ENCODE data around the gene HACE1.

Gene HACE1

GRCh38 chr6:104692008-104692407 is 167.7 kb downstream of the HACE1 start:
- in situ Hi-C loops (cut with MboI; ENCODE audit: low sequenced_read_pairs) = no loop called here

- in situ Hi-C loops (cut with MboI; ENCODE audit: low sequenced_read_pairs) = no loop called here
These were observed 170.0 kb downstream of the HACE1 start for GRCh38 chr6:104689551-104690205.

GRCh38 chr6:104688283-104688969 is 171.3 kb downstream of the HACE1 start:
- in situ Hi-C loops (cut with MboI; ENCODE audit: low sequenced_read_pairs) = no loop called here

GRCh38 chr6:104686550-104687175 is 173.1 kb downstream of the HACE1 start:
- in situ Hi-C loops (cut with MboI; ENCODE audit: low sequenced_read_pairs) = no loop called here

- in situ Hi-C loops (cut with MboI; ENCODE audit: low sequenced_read_pairs) = no loop called here
These were observed 173.7 kb downstream of the HACE1 start for GRCh38 chr6:104685871-104686549.

GRCh38 chr6:104684911-104685415 is 174.8 kb downstream of the HACE1 start:
- in situ Hi-C loops (cut with MboI; ENCODE audit: low sequenced_read_pairs) = no loop called here

- in situ Hi-C loops (cut with MboI; ENCODE audit: low sequenced_read_pairs) = no loop called here
These were observed 175.9 kb downstream of the HACE1 start for GRCh38 chr6:104683809-104684208.

- in situ Hi-C loops (cut with MboI; ENCODE audit: low sequenced_read_pairs) = no loop called here
These were observed 176.7 kb downstream of the HACE1 start for GRCh38 chr6:104682722-104683643.

- in situ Hi-C loops (cut with MboI; ENCODE audit: low sequenced_read_pairs) = no loop called here
These were observed 179.2 kb downstream of the HACE1 start for GRCh38 chr6:104680539-104680938.

- in situ Hi-C loops (cut with MboI; ENCODE audit: low sequenced_read_pairs) = no loop called here
These were observed 179.7 kb downstream of the HACE1 start for GRCh38 chr6:104679971-104680370.

All from hTERT RPE-1 (cell line).